ENCODE data around the gene TMEM205. TPM values are rescaled to one million over a fixed set of nuclear protein-coding genes. Genes with fewer than 3 reads are reported as not detected.

Gene TMEM205
- total and polyA plus RNA-seq, 2 of the 13 experiments (the other 11 are each of a cell fraction or from before 2014, with no cell fraction given): 45.5 to 98.7 TPM

GRCh38 chr19:11324079-11324661 is 21.9 kb downstream of the TMEM205 start (continued):
- TF ChIP-seq DNMT1 (CRISPR knock-in tag; IDR thresholded peaks at IDR 0.05) (no peak), U2AF1 (optimal IDR thresholded peaks at IDR 0.05; ENCODE audit: low read depth, low read length) (no peak), ZNF792 (CRISPR knock-in tag; IDR thresholded peaks at IDR 0.05) (peak; percentile 75), NFATC3 (CRISPR knock-in tag; IDR thresholded peaks at IDR 0.05) (no peak), FOXA1 (IDR thresholded peaks at IDR 0.05) (no peak), FOXA1 (CRISPR knock-in tag; IDR thresholded peaks at IDR 0.05) (0 out of 2 replicates have a peak, but pooled peaks have one; percentile 10), ZNF136 (CRISPR knock-in tag; IDR thresholded peaks at IDR 0.05; ENCODE audit: low read depth) (no peak), NFYC (CRISPR knock-in tag; IDR thresholded peaks at IDR 0.05) (peak; percentile 36; the same call in 1 of the 2 replicates), TERF1 (CRISPR knock-in tag; IDR thresholded peaks at IDR 0.05) (no peak), ZNF619 (CRISPR knock-in tag; IDR thresholded peaks at IDR 0.05) (no peak), ZNF205 (CRISPR knock-in tag; IDR thresholded peaks at IDR 0.05) (no peak), SMYD3 (CRISPR knock-in tag; IDR thresholded peaks at IDR 0.05) (no peak), HNF4G (IDR thresholded peaks at IDR 0.05; ENCODE audit: borderline replicate concordance, low read depth, low read length) (no peak), HNF4G (CRISPR knock-in tag; IDR thresholded peaks at IDR 0.05; ENCODE audit: borderline replicate concordance, low read depth) (no peak), AHDC1 (CRISPR knock-in tag; IDR thresholded peaks at IDR 0.05; ENCODE audit: borderline replicate concordance) (no peak), STAT5B (CRISPR knock-in tag; IDR thresholded peaks at IDR 0.05) (no peak), ZNF124 (CRISPR knock-in tag; IDR thresholded peaks at IDR 0.05) (0 out of 2 replicates have a peak, but pooled peaks have one; percentile 28), ZNF709 (CRISPR knock-in tag; IDR thresholded peaks at IDR 0.05) (no peak), ZNF576 (CRISPR knock-in tag; IDR thresholded peaks at IDR 0.05) (no peak), AGO1 (IDR thresholded peaks at IDR 0.05; ENCODE audit: low read depth, low read length, poor library complexity, severe bottlenecking) (no peak), ATM (IDR thresholded peaks at IDR 0.05; ENCODE audit: borderline replicate concordance) (no peak), PREB (CRISPR knock-in tag; IDR thresholded peaks at IDR 0.05) (no peak)
